NB4 (cell line): ENCODE data around the gene FRMD4B.

Experiments used
- CTCF ChIP-seq: IDR thresholded peaks from one replicate; pipeline ENCODE4 v1.5.1; 2012; ENCODE audit warnings: low read depth, low read length
- POLR2A ChIP-seq: IDR thresholded peaks from 2 replicates; pipeline ENCODE4 v1.6.1; 2011; ENCODE audit warnings: mild to moderate bottlenecking; ENCODE audit not compliant: insufficient read length; ENCODE audit errors: extremely low read depth

GRCh38 chr3:69328103-69328962 is 57.6 kb downstream of the FRMD4B start:
- TF ChIP-seq CTCF: no peak
- TF ChIP-seq POLR2A: no peak
